ENCODE results near the gene CHRM4.

CHRM4 gene

GRCh38 chr11:46391578-46392420 is at the start of gene CHRM4:
CHRM4 (minus strand) TSS chr11:46391776; CDS start chr11:46386557, 5,219 bp downstream.
- DNase-seq = peak; percentile 43 to 89

- peak in 1 of 2 experiments; percentile 38 for DNase-seq
These were observed 46.6 kb upstream of the CHRM4 start for GRCh38 chr11:46438211-46438610.

- no peak for DNase-seq
These were observed 45.6 kb upstream of the CHRM4 start for GRCh38 chr11:46437122-46437689.

DNA sequence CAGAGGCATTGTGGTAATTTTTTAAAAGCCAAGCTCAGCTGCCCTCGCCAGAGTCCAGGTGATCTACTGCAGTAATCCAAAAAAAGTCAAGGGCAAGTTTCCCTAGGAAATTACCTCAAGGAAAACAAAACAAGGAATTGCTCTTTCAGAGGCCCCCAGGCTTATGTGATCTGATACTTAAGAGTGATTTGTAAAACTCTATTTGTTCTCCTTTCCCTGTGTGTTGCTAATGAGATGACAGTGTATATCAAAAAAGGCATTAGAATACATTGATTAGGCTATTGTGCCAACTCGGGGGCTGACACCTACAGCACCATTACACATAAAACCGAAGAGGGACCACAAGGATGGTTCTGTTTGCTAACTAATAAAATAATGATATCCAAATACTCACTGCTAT is 44.5 kb upstream of the CHRM4 start:
- DNase-seq = no peak

DNA sequence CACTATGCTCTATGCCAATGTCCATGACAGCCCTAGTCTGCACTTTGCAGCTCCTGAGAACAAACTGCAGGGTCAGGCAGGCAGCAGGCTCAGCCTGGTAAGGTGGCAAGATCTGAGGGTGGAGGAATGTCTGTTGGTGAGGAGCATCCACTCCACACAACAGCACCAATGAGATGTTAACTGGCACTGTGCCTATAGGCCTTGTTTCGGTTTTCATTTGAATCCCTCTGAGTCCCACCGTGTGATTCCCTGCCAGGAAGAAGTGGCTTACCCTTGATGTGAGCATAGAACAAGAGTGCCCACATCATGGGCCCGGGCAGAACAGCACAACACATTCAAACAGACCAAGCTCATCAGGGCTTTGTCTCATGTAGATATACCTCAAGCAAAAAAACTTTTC is 44.1 kb upstream of the CHRM4 start:
- DNase-seq = no peak

DNA sequence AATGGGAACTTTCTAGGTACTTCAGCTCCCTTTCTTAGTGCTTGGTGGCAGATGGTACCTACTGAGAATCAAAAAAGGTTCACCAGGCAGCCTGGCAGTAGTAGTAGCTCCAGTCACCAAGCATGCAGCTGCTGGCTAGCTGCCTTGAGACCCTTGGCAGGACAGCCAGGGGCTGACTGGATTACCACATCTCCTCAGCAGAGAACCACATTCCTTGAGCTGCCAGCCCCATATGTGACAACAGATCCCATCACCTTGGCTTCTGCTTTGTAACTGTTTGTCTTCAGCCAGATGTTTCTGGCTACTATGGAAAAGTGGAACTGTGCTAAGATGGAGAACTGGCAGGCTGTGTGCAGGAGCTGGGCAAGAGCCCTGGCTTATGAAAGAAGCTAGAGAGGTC is 39.6 kb upstream of the CHRM4 start:
- peak in 1 of 2 experiments; percentile 66 for DNase-seq

DNA sequence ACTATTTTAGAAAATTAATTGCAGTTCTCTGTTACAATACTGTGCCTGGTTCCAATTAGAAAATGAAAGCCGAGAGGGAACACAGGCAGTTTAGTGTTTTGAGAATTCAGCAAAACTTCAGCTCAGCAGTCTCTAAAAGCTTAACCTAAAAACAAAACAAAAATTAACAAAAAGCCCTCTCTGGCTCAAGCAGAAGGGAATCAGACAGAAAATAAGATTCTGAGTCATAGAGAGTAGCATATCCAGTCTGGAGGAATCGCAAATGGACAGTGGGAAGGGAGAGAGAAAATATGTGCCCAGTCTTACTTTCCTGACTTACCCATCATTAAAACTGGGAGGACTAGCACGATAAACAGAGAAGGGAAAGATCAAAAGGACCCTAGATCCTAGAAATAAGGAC is 38.1 kb upstream of the CHRM4 start:
- DNase-seq = no peak

GRCh38 chr11:46427364-46427763 is 35.8 kb upstream of the CHRM4 start:
- DNase-seq = no peak

GRCh38 chr11:46426233-46426991 is 34.8 kb upstream of the CHRM4 start:
- no peak for DNase-seq

DNA sequence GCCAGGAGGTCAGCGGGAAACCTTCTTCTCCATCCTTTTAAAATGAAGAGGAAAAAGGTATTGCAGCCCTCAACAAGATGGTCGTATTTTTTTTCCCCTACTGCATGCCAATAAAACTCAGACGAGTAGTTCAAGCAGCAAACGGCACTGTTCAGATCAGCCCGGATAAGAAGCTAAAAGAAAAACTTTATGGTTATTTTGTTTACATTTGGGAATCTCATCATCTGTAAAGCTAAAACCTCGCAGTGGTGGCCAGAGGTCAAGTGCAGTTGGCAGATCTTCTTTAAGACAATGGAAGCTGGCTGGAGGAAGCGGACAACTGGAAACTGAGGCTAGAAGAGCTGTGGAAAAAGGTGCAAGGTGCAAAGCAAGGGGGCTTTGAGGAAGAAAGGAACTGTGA is 31.0 kb upstream of the CHRM4 start:
- no peak for DNase-seq

- no peak for DNase-seq
These were observed 29.8 kb upstream of the CHRM4 start for GRCh38 chr11:46421257-46421880.

GRCh38 chr11:46420513-46420912 is 28.9 kb upstream of the CHRM4 start:
- no peak for DNase-seq

DNA sequence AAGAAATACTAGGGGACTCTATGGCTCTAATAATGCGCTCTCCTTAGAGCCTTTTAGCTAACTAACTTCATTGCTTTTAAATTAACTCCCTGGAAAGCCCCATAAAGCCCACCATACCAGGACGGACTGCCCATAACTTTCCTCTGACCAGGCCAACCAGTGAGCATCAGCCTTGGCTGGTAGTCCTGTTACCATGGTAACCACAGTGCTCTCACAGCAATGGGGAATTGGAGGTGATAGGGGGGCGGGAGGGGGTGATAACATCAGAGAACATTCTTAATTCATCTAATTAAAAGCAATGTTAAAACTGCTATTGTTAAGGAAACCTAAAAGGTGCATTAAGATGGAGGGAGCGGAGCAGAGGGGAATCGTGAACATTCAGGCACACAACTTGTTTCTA is 27.2 kb upstream of the CHRM4 start:
- no peak for DNase-seq

GRCh38 chr11:46417711-46418110 is 26.1 kb upstream of the CHRM4 start:
- DNase-seq = no peak

DNA sequence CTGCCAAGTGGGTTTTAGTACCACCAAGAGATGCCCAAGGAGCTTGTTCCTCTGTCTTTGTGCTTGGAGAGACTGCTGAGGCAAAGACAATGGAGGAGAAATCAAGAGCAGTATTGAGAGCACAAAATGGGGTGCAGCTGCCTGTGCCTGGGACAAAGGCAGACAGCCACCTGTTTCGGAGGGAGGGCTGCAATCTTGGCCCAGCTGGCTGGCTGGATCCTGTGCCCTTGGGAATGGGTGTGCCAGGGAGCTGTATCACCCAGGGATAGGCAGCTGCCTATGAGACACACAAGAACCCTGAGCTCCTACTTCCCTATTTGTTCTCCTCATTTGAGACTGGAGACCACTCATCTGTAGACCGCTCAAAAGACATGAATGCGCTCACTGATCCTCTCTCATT is 23.3 kb upstream of the CHRM4 start:
- no peak for DNase-seq

- no peak for DNase-seq
These were observed 22.9 kb upstream of the CHRM4 start for GRCh38 chr11:46414466-46414796.

DNA sequence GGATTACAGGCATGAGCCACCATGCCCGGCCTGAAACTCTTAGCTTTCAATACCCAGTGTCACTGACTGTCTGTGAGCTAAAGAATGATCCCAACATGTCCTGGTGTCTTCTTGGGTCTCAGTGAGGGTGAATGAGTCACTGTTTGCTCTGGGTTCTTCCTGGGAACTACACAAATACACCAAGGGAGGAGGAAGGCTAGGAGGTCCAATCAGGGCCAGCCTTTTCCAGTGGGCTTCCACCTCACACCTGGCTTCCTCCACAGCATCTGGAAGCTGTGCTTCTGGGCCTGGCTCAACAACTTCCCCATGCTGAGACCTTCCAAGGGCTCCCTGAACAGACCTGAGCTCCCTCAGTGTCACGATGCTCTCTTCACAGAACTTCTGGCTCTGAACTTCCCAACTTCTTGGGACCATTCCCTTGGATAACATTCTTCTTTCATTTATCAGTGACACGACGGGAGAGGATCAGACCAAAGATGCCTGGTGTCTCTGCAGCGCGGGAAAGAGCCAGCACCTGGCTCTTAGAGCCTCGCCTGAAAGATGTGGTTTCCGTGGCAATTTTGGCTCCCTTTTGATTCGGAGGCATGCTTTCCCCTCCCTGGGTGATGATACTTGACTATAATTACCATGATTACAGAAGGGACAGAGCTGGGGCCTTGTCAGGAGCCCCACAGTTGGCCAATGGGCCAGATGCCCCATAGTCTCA is 22.3 kb upstream of the CHRM4 start:
- no peak for DNase-seq

DNA sequence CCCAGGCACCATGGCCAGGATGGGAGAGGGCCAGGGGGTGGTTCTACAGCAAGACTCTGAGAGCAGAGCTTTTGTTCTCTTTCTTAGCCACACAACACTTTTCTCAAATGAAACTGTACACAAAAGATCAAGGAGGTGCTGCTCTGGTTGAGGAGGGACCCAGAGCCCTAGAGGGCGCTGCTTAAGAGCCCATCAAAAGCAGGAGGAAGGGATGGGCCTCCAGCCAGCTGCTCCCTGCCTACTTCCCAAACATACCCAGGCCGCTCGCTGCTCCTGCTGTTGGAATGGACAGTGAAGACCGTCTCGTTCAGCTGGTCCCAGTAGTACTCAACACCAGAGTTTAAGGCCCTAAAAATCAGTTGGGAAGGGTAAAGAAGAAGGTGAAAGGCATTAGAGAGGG is 18.4 kb upstream of the CHRM4 start:
- DNase-seq = no peak

DNA sequence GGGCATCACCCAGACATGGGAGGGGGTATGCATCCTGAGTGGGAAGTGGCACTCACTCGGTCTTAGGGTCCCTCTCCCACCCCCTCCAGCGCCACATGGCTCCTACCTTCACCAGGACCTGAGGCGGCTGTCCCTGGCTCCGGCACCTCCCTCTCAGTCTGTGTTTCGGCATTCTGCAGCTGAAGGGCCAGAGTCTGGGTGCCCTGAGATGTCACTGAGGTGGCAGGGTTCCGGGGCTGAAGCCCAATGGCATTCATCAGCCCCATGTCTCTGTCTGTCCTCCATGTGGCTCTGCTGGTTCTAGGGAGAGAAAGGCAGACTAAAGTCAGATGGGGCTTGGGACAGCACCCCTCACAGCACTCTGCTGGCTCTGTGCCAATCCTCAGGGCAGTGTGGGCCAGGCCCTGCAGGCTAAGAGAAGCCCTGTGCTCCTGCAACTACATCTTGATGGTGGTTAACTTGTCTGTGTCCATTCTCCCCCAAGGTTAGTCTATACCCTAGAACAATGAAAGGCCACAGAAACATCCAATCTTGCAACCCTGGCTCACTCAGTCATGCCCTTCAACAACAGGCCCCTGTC is 16.9 kb upstream of the CHRM4 start:
- no peak for DNase-seq

- DNase-seq = no peak
These were observed 16.1 kb upstream of the CHRM4 start for GRCh38 chr11:46407635-46408034.

DNA sequence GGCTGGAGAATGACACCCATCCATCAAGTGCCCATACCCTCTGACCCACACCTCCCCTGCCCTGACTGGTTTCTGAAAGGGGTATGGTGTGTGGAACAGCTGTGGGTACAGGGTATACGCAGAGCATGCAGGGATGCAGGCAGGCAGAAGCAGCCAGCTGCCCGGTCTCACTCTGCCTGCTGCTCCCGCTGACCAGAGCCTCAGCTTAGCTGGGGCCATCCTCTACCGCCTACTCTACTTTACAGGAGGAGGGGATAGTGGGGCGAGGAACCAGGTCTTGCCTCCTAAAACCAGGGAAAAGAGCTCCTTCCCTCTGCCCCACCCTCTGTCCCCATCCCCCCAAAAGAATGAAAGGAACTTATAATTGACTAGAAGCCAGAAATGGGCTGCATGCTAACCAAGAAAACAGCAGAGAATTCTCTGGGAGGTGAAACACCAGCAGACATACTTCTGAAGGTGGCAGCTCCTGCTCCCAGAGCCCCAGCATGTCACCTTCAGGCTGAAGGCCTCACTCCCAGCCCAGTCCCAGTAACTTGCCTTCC is 13.0 kb upstream of the CHRM4 start:
- no peak for DNase-seq

All from NCI-H446 (cell line).